Measurements from ENCODE around the gene ACAD9.

DNA sequence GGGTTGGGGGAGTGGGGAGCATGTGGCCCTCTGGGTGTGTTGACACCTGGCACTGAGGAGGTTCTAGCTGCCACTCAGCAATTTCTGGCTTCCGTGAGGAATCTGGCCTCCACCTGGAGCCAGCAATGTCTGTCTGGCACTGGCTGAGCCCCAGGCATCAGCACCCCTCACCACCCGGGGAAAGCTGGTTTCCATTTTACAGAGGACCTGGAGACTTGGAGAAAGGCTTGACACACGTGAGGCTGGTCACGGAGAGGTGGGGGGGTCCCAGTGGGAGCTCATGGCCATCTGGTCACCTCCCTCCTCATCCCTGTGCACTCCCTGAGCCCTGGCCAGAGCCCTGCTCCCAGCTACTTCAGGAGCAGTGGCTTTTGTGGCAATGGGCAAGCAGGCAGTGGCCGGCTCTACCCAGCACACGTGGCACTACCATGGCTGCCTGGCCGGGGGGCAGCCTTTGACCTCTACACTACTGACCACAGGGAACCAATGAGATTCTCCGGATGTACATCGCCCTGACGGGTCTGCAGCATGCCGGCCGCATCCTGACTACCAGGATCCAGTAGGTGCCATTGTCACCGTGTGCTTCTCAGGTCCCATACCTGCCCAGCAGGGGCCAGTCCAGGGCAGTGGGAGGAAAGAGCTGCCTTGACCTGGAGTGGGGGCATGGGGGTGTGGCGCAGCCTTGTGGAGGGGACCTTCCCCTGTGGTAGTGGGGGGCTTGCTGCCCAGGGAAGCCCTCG, 28.5 kb downstream of the ACAD9 start:
- no peak for TF ChIP-seq CTCF (conservative IDR thresholded peaks at IDR 0.05; ENCODE audit: low read length)
- TF ChIP-seq EZH2phosphoT487 (IDR thresholded peaks at IDR 0.05; ENCODE audit: borderline replicate concordance, low read depth, low read length) = no peak

All from OCI-LY7 (cell line).